ENCODE measurements around the gene MXRA7. TPM values are rescaled to one million over a fixed set of nuclear protein-coding genes. Genes with fewer than 3 reads are reported as not detected.

Gene MXRA7
- polyA plus RNA-seq, 1 of the 3 experiments (the other 2 are of a cell fraction): 154 TPM

DNA sequence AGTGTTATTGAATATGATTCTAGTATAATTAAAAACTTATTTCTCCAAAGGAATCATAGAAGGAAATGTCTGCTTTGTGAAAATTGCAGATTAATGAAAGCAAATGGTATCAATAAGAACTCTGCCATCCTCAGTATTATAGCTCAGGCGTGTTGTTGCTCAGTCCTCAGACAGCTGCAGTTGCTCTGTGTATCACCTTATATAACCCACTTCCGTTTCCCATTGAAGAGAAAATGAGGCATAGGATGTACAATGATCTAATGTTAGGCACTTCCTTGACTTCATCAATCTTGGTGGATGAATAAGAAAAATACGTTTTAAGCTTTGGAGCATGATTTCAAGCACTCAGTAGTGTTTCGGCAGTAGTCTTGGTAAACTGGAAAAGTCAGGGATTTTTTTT, 41.2 kb upstream of the MXRA7 start:
- Histone ChIP-seq H3K4me2 (no peak overlapping the region), H3K4me3 (ENCODE audit: low read depth in 2 of 2, low read length in 1 of 2) (no peak overlapping the region), H3F3A (replicated peaks; ENCODE audit: insufficient read depth) (no peaks in the 10 kb centered on the region), H4K20me1 (ENCODE audit: insufficient read depth) (no peaks in the 10 kb centered on the region), H3K9ac (no peak overlapping the region), H3K27me3 (ENCODE audit: insufficient read depth) (no peaks in the 10 kb centered on the region), H3K36me3 (replicated peaks in 1 of 2; ENCODE audit: control insufficient read depth in 1 of 2, insufficient read depth in 2 of 2, low read length in 1 of 2) (peaks cover 1 to 16% of the 10 kb centered on the region in 2 experiments), H3K27ac (ENCODE audit: low read depth in 2 of 2, low read length in 1 of 2) (no peak overlapping the region), H2AFZ (ENCODE audit: low read depth) (no peak overlapping the region), H3K9me2 (no peaks in the 10 kb centered on the region), H3K4me1 (ENCODE audit: control insufficient read depth in 1 of 2, insufficient read depth in 2 of 2, low read depth in 1 of 2, low read length in 1 of 2) (no peaks in the 10 kb centered on the region), H3K9me3 (no peaks in the 10 kb centered on the region), H3K79me2 (ENCODE audit: insufficient read depth) (no peaks in the 10 kb centered on the region)
- CTCF ChIA-PET: interaction anchor here (1.1 kb wide), 1 partner anchor 21 kb away, joined by 3 read pairs; no protein-coding TSS in a partner anchor
- no peak for DNase-seq
- WGBS (ENCODE audit: low lambda C conversion rate): 94% methylated on average over 4 of the region's 4 CpGs
- POLR2A ChIA-PET: interaction anchor here (0.6 kb wide), 1 partner anchor 14 kb away, joined by 5 read pairs; the partner anchor contains the start of gene MFSD11
- TF ChIP-seq RCOR1 (IDR thresholded peaks at IDR 0.05; ENCODE audit: low read length) (no peak), NFIC (IDR thresholded peaks at IDR 0.05; ENCODE audit: borderline replicate concordance) (no peak), RXRA (IDR thresholded peaks at IDR 0.05; ENCODE audit: borderline replicate concordance, low read depth) (no peak), ELF1 (IDR thresholded peaks at IDR 0.05) (no peak), MAX (IDR thresholded peaks at IDR 0.05; ENCODE audit: low read depth) (no peak), POLR2AphosphoS5 (IDR thresholded peaks at IDR 0.05; ENCODE audit: low read depth, low read length) (no peak), ZBTB33 (IDR thresholded peaks at IDR 0.05; ENCODE audit: borderline replicate concordance, low read depth) (no peak), USF2 (IDR thresholded peaks at IDR 0.05; ENCODE audit: borderline replicate concordance, low read depth, low read length) (no peak), TCF12 (IDR thresholded peaks at IDR 0.05) (no peak), PBX3 (IDR thresholded peaks at IDR 0.05) (no peak), TAF1 (IDR thresholded peaks at IDR 0.05; ENCODE audit: borderline replicate concordance, low read depth, low read length) (no peak)

GRCh38 chr17:76751416-76751993, 40.7 kb upstream of the MXRA7 start:
- no peaks in the 10 kb centered on the region for H3K4me1 ChIP-seq (ENCODE audit: control insufficient read depth in 1 of 2, insufficient read depth in 2 of 2, low read depth in 1 of 2, low read length in 1 of 2)
- H3K79me2 ChIP-seq (ENCODE audit: insufficient read depth): no peaks in the 10 kb centered on the region
- H3K27me3 ChIP-seq (ENCODE audit: insufficient read depth): no peaks in the 10 kb centered on the region
- H3K4me2 ChIP-seq: no peak overlapping the region
- no peak overlapping the region for H2AFZ ChIP-seq (ENCODE audit: low read depth)
- WGBS (ENCODE audit: low lambda C conversion rate): 84% methylated on average over 3 of the region's 3 CpGs
- H3K9me2 ChIP-seq: no peaks in the 10 kb centered on the region
- no peak for DNase-seq
- no peak overlapping the region for H3K27ac ChIP-seq (ENCODE audit: low read depth in 2 of 2, low read length in 1 of 2)
- no peaks in the 10 kb centered on the region for H3K9me3 ChIP-seq
- CTCF ChIA-PET: interaction anchor here (0.7 to 1.1 kb wide), 2 partner anchors 21 to 30 kb away, joined by 3 read pairs; no protein-coding TSS in a partner anchor
- no peak overlapping the region for H3K9ac ChIP-seq
- POLR2A ChIA-PET: interaction anchor here (0.7 kb wide), 1 partner anchor 1753 kb away, joined by 3 read pairs; no protein-coding TSS in a partner anchor
- H3K36me3 ChIP-seq (replicated peaks in 1 of 2; ENCODE audit: control insufficient read depth in 1 of 2, insufficient read depth in 2 of 2, low read length in 1 of 2): peaks cover 2 to 19% of the 10 kb centered on the region in 2 experiments
- no peaks in the 10 kb centered on the region for H4K20me1 ChIP-seq (ENCODE audit: insufficient read depth)
- H3F3A ChIP-seq (replicated peaks; ENCODE audit: insufficient read depth): no peaks in the 10 kb centered on the region
- H3K4me3 ChIP-seq (ENCODE audit: low read depth in 2 of 2, low read length in 1 of 2): no peak overlapping the region
- no peak for TF ChIP-seq YY1 (IDR thresholded peaks at IDR 0.05; ENCODE audit: low read depth)
- TF ChIP-seq USF1 (IDR thresholded peaks at IDR 0.05; ENCODE audit: borderline replicate concordance, low read depth): no peak
- TF ChIP-seq RAD21 (IDR thresholded peaks at IDR 0.05; ENCODE audit: low read length): no peak
- TF ChIP-seq EP300 (IDR thresholded peaks at IDR 0.05; ENCODE audit: borderline replicate concordance in 1 of 2, low read depth in 1 of 2, low read length in 1 of 2): no peak
- TF ChIP-seq USF2 (IDR thresholded peaks at IDR 0.05; ENCODE audit: borderline replicate concordance, low read depth, low read length): no peak
- TF ChIP-seq FOSL2 (IDR thresholded peaks at IDR 0.05; ENCODE audit: borderline replicate concordance, low read depth): no peak
- TF ChIP-seq RCOR1 (IDR thresholded peaks at IDR 0.05; ENCODE audit: low read length): no peak
- TF ChIP-seq SIN3A (IDR thresholded peaks at IDR 0.05; ENCODE audit: borderline replicate concordance, low read depth, low read length): no peak
- TF ChIP-seq MAX (IDR thresholded peaks at IDR 0.05; ENCODE audit: low read depth): no peak
- TF ChIP-seq FOXM1 (IDR thresholded peaks at IDR 0.05; ENCODE audit: low read depth): no peak
- no peak for TF ChIP-seq RFX5 (IDR thresholded peaks at IDR 0.05; ENCODE audit: low read length)

All from SK-N-SH (cell line).